MM.1S (cell line): ENCODE measurements around the gene PHLDB3.

Experiments used
- EZH2 ChIP-seq: fragments of 300-600 bp; sonication (generic); optimal IDR thresholded peaks from 2 replicates; pipeline ENCODE3; 2017; ENCODE audit warnings: low read depth, mild to moderate bottlenecking, antibody characterized with exemption, low read length, mixed read lengths
- TF ChIP-seq, protein P1 (sequence below): fragments of 300-600 bp; sonication (generic); IDR thresholded peaks from 2 replicates; pipeline ENCODE4 v1.5.1; 2016; ENCODE audit warnings: antibody characterized with exemption, low read length, mixed read lengths

- TF ChIP-seq, protein P1, sequence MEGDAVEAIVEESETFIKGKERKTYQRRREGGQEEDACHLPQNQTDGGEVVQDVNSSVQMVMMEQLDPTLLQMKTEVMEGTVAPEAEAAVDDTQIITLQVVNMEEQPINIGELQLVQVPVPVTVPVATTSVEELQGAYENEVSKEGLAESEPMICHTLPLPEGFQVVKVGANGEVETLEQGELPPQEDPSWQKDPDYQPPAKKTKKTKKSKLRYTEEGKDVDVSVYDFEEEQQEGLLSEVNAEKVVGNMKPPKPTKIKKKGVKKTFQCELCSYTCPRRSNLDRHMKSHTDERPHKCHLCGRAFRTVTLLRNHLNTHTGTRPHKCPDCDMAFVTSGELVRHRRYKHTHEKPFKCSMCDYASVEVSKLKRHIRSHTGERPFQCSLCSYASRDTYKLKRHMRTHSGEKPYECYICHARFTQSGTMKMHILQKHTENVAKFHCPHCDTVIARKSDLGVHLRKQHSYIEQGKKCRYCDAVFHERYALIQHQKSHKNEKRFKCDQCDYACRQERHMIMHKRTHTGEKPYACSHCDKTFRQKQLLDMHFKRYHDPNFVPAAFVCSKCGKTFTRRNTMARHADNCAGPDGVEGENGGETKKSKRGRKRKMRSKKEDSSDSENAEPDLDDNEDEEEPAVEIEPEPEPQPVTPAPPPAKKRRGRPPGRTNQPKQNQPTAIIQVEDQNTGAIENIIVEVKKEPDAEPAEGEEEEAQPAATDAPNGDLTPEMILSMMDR = peak; percentile 48
- TF ChIP-seq EZH2 = no peak
Measured at GRCh38 chr19:43430142-43430710, 74.3 kb downstream of the PHLDB3 start.
